GM18951 (cell line): ENCODE measurements around the gene RNF40.

Source experiments
- POLR2A ChIP-seq: IDR thresholded peaks from 4 replicates; pipeline ENCODE4 v1.6.1; 2011; ENCODE audit warnings: mild to moderate bottlenecking; ENCODE audit not compliant: insufficient read length, insufficient read depth; ENCODE audit errors: extremely low read depth
- in situ Hi-C: fragments of 300-500 bp; cut with MboI; formaldehyde crosslinking; loops from one replicate; pipeline ENCODE4 v1.12.0; 2022; ENCODE audit warnings: low sequenced_read_pairs, mixed read lengths, inconsistent platforms; ENCODE audit not compliant: unreplicated experiment

Gene RNF40

DNA sequence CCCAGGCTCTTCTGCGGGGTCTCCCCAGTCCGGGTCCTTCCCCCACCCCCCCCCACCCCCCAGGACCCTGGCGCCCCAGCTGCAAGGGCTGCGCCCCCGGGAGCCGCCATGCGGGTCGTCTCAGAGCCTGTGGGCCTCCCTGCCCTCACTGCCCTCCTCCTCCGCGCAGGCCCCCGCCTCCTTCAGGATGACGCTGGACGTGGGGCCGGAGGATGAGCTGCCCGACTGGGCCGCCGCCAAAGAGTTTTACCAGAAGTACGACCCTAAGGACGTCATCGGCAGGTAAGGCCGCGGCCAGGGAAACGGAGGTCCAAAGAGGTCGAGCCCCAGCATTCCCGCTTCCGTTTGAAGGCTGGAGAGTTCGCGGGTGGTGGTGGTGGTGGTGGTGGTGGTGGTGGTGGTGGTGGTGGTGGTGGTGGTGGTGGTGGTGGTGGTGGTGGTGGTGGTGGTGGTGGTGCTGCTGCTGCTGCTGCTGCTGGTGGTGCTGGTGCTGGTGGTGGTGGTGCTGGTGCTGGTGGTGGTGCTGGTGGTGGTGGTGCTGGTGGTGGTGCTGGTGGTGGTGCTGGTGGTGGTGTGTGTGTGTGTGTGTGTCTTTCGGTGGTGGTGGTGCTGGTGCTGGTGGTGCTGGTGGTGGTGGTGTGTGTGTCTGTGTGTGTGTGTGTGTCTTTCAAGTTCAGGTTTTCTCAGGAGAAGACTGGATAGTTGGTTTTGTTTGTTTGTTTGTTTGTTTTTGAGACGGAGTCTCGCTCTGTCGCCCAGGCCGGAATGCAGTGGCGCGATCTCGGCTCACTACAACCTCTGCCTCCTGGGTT lies 13.3 kb upstream of the RNF40 start:
- in situ Hi-C loops: no loop called here
- no peak for TF ChIP-seq POLR2A

DNA sequence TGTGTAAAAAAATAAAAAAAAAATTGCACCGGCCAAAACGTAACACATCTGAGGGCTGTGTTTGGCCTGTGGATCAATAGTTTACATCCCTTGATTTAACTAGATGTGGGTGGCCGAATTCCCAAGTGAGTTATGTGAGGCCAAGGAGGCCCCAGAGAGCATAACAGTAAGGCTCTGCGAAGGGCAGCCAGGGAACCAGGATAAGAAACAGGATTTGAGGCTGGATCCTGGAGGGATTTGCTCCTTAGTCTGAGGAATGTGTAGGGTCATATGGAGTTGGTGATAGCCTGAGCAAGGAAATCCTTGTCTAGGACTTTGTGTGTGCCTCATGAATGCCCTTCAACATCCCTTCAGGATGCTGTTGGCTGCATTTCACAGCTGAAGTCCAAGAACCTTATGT lies 11.9 kb upstream of the RNF40 start:
- in situ Hi-C loops: no loop called here
- no peak for TF ChIP-seq POLR2A

DNA sequence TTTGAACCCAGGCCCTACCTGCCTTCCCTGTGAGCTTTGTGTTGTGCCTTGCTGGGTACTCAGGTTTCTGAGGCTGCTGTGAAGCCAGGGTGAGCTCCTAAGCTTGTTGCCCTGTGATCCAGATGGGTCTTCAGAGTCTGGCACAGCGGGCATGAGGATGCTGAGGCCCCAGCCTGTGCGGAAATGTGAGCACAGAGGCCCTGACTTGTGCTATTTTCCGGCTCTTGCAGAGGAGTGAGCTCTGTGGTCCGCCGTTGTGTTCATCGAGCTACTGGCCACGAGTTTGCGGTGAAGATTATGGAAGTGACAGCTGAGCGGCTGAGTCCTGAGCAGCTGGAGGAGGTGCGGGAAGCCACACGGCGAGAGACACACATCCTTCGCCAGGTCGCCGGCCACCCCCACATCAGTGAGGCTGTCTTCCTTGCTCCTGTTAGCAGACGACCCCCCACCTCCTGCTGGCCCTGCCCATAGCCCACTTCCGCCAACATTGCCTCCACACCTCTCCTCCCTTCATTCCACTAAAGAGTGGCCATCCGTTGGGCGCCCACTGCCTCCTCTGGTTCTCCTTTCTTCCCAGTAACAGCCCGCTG lies 11.2 kb upstream of the RNF40 start:
- in situ Hi-C loops: no loop called here
- TF ChIP-seq POLR2A: no peak

DNA sequence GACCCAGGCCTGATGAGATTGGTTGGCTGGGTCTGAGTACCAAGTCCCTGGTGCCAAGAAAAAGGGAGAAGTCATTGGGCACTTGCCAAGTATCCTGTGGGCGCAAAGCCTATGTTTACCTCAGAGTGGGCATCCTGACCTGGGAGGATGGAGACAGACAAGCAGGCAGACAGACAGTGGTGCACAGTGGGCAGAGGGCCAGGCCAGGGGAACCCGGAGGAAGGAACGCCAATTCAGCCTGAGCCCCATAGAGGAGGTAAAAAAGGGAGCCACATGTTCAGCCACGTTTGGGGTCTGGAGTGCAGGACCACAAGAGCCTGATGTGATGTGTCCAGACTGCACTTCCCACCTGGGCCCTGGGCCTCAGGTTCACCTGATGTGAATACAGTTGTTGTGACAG lies 8.5 kb upstream of the RNF40 start:
- TF ChIP-seq POLR2A: no peak
- in situ Hi-C loops: no loop called here

DNA sequence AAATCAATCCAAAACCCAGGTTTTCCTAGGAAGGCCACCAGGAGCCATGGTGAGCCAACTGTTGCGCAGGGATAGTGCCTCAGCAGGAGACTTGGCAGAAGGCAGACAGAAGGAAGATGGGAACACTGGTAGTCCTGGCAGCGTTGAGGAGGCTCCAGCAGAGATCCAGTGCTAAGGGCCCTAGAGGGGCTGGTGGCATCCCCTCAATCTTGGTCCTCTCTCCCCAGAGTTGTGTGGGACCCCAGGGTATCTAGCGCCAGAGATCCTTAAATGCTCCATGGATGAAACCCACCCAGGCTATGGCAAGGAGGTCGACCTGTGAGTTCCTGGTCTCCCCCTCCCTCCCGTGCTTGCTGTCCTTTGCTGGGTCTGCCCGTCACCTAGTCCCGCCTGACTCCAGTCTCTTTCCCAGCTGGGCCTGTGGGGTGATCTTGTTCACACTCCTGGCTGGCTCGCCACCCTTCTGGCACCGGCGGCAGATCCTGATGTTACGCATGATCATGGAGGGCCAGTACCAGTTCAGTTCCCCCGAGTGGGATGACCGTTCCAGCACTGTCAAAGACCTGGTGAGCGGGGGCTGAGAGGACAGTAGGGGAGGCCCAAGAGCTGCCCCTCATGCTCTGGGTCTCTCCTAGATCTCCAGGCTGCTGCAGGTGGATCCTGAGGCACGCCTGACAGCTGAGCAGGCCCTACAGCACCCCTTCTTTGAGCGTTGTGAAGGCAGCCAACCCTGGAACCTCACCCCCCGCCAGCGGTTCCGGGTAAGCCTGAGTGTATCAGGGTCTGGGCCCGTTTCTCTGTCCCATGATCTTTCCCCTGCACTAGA lies 6.0 kb upstream of the RNF40 start:
- in situ Hi-C loops: no loop called here

DNA sequence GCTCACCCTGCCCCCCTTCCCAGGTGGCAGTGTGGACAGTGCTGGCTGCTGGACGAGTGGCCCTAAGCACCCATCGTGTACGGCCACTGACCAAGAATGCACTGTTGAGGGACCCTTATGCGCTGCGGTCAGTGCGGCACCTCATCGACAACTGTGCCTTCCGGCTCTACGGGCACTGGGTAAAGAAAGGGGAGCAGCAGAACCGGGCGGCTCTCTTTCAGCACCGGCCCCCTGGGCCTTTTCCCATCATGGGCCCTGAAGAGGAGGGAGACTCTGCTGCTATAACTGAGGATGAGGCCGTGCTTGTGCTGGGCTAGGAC lies 5.4 kb upstream of the RNF40 start:
- in situ Hi-C loops: no loop called here
- TF ChIP-seq POLR2A: no peak

More for the DNA sequence above, 6.0 kb upstream of the RNF40 start:
- TF ChIP-seq POLR2A: no peak

DNA sequence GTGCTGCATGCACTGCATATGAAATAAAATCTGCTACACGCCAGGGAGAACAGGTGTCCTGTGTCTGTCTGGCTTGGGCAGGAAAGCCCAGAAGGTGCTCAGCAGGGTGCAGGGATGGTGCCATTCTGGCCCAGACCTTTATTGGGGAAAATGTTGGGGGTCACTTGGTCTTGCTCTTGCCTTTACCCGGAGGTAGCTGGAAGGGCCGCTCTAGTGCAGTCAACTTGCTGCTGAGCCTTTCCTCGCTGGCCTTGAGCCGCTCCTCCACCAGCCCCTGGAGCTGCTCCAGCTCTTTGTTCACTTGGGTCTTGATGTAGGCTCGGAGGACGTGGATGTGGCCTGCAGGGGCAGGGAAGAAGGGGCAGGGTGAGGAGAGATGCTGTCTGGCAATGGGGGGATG lies 4.8 kb upstream of the RNF40 start:
- in situ Hi-C loops: no loop called here
- no peak for TF ChIP-seq POLR2A

DNA sequence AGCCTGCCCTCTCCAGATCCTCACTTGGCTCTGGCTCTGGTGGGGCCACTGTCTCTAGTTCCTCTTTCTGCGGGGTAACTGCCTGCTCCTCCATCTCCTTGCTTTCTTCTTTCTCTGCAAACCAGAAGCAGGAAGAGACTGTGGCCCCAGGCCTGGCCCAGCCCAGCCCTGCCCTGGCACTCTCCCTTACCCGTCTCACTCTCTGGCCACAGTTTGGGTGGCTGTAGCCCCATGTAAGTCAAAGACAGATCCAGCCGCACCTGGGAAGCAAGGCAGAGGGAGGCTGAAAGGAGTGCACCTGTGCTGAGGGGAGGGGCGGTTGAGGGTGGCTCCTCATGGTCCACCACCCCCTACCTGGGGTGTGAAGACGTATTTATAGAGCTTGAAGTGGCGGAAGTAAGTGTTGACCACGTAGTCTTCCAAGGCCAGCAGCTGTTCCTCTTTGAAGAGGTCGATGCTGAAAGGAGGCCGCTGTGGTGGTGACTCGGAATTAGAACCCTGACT lies 3.1 kb upstream of the RNF40 start:
- in situ Hi-C loops: no loop called here
- TF ChIP-seq POLR2A: no peak

DNA sequence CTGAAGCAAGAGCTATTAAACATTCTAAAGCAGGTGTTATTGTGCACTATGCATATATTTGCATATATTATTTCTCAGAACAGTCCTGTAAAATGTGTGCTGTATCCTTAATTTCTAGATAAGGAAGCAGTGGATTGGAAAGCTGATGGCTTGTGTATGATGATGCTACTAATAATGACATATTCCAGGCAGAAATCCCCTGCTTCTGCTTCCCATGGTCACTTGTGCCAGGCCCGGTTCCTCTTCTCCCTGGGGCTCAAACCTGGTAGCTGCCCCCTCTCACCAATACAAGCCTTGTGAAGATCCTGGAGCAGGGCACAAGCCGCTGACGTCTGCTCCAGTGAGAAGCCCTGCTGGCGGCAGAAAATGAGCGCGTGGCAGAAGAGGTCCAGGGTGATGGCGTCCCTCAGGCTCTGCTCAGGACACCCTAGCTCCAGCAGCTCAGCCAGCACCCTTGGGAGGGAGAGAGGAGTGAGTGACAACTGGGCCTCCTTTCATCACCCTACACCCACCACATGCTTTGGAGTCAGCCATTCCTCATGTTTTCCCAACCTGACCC lies 2.0 kb upstream of the RNF40 start:
- no peak for TF ChIP-seq POLR2A
- in situ Hi-C loops: loop anchor here (10.0 kb wide), 1 partner anchor 165 kb away; the partner anchor contains the start of gene FBXL19

DNA sequence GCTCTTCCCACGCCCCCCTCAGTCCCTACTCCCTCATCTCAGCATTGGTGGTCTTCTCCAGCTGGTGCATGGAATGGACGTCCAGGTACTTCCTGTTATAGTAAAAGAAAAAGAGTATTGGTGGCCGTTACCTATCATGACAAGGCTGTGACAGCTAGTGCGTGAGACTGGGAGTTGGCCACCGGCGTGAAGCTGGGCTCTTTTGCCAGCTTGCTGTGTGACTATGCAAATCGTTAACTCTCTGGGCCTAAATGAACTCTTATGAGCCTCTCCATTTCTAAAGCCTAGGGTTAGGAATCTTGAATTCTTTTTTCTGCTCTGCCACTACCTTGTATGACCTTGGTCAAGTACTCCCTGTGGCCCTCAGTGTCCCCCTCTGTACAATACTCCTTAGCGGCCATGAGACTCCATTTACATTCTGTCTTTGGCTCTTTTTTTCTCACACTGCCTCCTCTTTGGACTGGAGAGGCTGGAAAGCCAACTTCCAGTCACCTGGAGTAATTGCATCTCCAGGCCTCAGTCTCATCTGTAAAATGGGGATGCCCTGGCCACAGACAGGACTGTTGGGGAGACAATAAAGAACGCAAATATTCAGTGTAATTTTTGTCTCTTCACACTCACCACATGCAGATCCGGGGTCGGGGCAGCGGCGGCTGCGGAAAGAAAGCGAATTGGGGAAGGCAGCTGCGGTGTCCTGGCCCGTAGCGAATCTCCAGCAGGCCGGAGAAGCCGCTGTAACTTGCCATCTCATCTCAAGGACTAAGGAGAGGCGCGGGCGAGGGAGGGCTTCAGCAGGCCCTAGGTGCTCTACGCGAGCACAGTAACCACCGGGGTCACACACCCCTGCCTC lies 1.3 kb upstream of the RNF40 start:
- no peak for TF ChIP-seq POLR2A
- in situ Hi-C loops: loop anchor here (10.0 kb wide), 1 partner anchor 164 kb away; the partner anchor contains the start of gene FBXL19

DNA sequence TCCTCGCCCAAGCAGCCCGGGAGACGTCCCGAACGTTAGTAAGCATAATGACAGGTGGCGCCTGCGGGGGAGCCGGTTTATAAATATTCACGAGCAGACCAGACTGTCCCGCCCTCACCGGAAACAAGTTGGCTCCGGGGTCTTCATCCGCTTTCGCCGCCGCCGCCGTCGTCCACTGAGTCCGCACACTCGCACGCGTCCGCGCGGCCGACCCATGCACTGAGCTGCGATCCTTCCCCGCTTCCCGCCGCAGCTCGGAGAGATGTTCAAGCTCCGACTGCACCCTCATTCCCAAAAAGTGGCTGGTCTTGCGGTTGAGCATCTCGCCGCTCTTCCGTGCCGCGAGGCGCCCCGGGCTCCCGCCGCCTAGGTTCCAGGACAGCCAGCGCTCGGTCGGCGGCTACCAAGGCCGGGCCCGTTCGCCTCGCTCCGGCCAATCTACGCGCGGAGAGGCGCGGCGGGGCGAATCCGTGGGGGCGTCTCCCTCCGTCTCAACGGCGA lies 645 bp upstream of the RNF40 start:
- in situ Hi-C loops: loop anchor here (10.0 kb wide), 1 partner anchor 163 kb away; the partner anchor contains the start of gene FBXL19
- no peak for TF ChIP-seq POLR2A
